HCT116 (cell line): ENCODE measurements around the gene CNTROB.

Experiments
- EGR1 ChIP-seq: IDR thresholded peaks from 2 replicates; pipeline ENCODE4 v1.6.1; 2012; ENCODE audit warnings: low read depth
- POLR2AphosphoS5 ChIP-seq: IDR thresholded peaks from 2 replicates; pipeline ENCODE4 v1.6.1; 2011; ENCODE audit warnings: mild to moderate bottlenecking, low read depth, low read length, moderate library complexity
- SP1 ChIP-seq: IDR thresholded peaks from 2 replicates; pipeline ENCODE4 v1.6.1; 2012; ENCODE audit warnings: low read depth
- TF ChIP-seq, protein P1 (sequence below), 3 experiments: fragments of 200-600 bp in 1 of 3; sonication (generic) in 1 of 3; IDR thresholded peaks in 2 of 3; conservative IDR thresholded peaks in 1 of 3; 2 replicates each; pipeline ENCODE4 v1.5.1; 2012 to 2017; ENCODE audit warnings: low read depth in 2 of 3, low read length in 2 of 3, antibody characterized with exemption in 1 of 3, borderline replicate concordance in 1 of 3, control low read depth in 1 of 3, mild to moderate bottlenecking in 1 of 3, mixed read lengths in 1 of 3, mixed run types in 1 of 3, moderate library complexity in 1 of 3; ENCODE audit not compliant: insufficient read depth in 1 of 3
- TF ChIP-seq, protein P2 (sequence below): IDR thresholded peaks from 2 replicates; pipeline ENCODE4 v1.6.1; 2012

DNA sequence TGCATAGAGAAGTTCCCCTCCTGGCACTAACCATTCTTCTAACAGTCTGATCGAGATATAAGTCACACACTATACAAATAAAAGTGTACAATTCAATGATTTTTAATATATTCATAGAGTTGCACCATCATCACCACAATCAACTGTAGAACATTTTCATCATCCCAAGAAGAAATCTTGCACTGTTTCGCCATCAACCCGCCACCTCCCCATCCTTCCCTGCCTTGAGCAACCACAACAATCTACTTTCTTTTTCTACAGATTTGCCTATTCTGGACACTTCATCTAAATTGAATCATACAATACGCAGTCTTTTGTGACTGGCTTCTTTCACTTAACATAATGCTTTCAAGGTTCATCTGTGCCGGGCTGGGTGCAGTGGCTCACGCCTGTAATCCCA is 37.4 kb downstream of the CNTROB start:
- TF ChIP-seq, protein P1, sequence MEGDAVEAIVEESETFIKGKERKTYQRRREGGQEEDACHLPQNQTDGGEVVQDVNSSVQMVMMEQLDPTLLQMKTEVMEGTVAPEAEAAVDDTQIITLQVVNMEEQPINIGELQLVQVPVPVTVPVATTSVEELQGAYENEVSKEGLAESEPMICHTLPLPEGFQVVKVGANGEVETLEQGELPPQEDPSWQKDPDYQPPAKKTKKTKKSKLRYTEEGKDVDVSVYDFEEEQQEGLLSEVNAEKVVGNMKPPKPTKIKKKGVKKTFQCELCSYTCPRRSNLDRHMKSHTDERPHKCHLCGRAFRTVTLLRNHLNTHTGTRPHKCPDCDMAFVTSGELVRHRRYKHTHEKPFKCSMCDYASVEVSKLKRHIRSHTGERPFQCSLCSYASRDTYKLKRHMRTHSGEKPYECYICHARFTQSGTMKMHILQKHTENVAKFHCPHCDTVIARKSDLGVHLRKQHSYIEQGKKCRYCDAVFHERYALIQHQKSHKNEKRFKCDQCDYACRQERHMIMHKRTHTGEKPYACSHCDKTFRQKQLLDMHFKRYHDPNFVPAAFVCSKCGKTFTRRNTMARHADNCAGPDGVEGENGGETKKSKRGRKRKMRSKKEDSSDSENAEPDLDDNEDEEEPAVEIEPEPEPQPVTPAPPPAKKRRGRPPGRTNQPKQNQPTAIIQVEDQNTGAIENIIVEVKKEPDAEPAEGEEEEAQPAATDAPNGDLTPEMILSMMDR (IDR thresholded peaks at IDR 0.05 in 2 of 3, conservative IDR thresholded peaks at IDR 0.05 in 1 of 3; ENCODE audit: borderline replicate concordance in 1 of 3, insufficient read depth in 1 of 3, low read depth in 2 of 3, low read length in 2 of 3), result no peak
- TF ChIP-seq POLR2AphosphoS5 (no peak), EGR1 (no peak), SP1 (no peak)
- TF ChIP-seq, protein P2, sequence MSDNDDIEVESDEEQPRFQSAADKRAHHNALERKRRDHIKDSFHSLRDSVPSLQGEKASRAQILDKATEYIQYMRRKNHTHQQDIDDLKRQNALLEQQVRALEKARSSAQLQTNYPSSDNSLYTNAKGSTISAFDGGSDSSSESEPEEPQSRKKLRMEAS, result no peak
